Stimulated activated CD8-positive, alpha-beta memory T cell treated with anti-CD3 and anti-CD28 coated beads, Interleukin-7, amount 100 ng/mL, for 48 hours (primary cell): ENCODE data around the gene LDLRAD3.

Experiments used
- DNase-seq, 2 donors: peaks; one replicate each; pipeline ENCODE4 v3.0.0-alpha.2; 2020; ENCODE audit warnings: low read depth in 1 of 2; ENCODE audit errors: extremely low read depth in 1 of 2

The LDLRAD3 gene

DNA sequence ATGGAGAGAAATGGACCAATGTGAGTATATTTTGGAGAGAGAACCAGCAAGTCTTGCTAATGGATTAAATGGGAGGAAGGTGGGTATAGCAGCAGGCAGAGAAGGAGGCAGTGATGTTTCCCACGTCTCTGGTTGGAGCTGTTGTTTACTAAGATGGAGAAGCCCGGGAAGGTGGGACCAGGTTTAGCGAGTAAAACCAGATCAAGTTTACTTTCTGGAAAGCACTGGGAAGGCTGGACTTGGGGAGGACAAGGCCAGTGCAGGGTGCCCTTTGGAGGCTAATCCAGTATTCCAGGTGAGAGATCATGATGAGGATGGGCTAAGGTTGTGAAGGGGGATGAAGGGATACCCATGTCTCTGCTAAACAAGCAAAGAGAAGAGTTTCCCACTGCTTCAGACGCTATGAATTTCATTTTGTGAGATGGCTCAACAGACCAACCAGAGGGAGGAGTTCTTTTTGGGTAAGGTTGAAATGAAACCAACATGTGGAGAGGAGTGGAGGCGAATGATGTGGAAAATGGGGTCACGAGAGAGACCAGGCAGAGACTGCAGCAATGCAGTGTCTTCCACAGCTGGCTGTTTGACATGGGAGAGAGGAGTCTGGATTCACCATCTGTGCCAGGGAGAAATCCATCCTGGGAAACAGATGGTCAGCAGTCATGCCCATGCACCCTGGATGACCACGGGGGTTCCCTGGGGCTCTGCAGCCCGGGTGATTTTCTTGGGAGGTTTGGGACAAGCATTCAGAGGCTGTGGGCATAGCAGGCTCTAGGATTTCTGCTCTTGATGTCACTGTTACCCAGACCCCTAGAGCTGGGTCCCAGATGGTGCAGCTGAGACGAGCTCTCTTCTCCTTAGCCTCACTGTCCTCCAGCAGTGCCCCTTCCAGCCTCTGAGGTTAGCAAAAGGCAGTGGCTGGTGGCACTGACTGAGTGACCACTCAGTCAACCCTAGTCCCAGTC is 320.4 kb downstream of the LDLRAD3 start:
- DNase-seq: no peak

DNA sequence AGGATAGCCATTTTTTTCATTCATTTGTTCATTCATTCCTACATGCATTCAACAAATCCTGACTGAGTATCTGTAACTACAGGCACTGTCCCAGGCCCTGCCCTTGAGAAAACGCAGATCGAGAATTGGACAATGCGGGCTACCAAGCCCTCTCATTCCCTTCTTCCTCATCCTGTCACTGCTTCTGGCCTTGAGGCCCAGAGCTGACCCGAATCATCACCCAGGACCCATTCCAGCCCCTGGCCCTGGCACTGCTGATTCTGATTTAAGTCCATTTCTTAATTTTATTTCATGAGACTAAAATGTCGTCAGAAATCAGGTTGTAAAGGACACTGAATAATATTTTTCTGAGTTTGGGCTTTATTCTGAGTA is 321.1 kb downstream of the LDLRAD3 start:
- no peak for DNase-seq

DNA sequence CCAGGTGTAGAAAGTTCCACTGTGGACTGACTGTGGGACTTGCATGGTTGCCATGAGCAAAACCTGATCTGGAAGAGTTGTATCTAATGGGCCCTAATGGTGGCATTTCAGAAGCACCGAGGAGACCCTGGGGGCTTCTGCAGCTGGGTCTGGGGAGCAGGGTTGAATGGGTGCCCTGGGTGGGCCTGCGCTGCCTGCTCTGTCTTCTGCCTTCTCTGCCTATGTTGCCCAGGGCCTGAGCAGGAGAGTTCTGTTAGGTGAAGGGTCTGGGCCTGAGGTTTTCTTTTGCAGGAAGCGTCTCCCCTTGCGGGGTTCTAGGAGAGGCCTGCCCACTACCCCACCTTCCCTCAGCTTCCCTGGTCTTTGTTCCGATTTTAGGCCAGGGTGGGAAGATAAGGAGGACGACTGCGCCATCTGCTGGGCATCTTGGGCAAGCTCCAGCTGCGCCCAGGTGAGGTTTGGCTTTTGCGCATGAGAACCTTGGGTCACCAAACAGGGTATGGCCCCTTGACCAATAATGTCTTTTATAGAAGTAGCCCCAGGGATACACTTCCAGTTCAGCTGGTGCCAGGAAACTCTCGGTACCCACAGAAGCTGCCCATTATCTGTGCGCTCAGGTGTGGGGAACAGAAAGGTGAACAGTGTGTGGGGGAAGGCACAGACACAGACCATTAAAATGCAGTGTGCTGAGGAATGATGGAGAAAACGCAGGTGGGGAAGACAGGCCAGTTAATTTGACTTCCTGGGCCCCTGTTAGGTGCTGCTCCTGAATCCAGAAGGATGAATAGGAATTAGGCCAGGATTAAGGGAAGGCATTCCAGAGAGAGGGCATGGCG is 322.1 kb downstream of the LDLRAD3 start:
- peak; percentile 17 to 22 for DNase-seq

DNA sequence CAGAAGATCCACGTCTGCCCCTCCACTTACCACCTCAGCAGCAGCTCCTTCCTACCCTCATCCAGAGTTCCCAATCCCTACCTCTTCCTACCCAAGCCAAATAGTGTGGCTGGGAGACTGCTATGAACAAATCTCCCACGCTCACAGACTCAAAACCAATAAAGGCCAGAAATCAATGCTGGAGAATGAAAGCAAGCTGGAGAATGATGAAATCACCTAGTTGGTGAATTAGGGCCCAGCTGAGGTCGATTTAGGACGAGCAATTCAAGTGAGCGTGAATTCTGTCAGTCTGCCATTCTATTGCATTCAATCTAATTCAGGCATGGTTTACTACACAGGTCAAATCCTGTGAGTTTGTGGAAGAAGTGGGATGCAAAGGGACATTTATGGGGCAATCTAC is 322.9 kb downstream of the LDLRAD3 start:
- no peak for DNase-seq

DNA sequence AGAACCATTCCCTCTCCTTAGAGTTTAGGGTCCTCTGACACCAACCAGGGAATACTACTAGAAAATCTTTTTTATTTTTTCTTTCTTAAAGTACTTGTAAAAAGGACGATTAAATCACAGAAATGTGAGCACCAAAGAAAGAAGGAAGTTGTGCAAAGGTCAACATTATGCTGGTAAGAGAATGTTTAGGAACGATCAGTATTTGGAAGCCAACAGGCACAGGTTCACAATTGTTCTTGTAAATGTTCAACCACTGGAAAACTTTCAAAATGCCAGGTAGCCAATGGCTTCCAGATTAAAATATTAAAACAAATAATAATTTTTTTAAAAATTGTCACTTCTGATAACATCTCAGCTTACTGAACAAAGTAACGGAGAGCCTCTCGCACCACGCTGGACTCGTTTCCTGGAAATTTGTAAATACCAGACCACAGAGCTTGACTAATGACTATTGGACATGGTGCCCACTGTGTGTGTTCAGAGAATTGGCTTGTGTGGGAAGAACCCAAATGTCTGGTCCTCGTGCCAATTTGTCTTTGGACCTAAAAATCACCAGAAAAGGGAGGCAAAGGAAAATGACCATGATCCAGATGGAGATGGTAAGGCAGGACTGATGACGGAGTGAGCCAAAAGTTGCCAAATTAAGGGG is 324.6 kb downstream of the LDLRAD3 start:
- DNase-seq: no peak

DNA sequence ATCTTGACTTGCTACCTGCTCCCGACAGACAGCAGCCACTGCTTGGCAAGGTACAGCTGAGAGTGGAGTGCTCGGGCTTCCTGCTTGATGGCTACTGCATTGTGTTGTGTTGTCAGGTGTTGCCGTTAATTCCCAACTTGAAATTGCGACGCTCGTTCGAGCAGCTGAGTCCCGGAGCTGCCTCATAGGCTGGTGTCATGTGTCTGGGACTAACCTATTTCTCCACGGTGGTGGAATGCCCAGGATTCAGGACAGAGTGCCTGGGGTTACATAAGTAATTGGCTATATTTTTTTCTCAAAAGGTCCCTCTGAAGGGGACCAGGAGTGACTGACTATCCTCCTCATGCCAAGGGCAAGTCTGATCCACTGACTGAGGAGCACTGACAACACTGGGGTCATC is 326.8 kb downstream of the LDLRAD3 start:
- no peak for DNase-seq

DNA sequence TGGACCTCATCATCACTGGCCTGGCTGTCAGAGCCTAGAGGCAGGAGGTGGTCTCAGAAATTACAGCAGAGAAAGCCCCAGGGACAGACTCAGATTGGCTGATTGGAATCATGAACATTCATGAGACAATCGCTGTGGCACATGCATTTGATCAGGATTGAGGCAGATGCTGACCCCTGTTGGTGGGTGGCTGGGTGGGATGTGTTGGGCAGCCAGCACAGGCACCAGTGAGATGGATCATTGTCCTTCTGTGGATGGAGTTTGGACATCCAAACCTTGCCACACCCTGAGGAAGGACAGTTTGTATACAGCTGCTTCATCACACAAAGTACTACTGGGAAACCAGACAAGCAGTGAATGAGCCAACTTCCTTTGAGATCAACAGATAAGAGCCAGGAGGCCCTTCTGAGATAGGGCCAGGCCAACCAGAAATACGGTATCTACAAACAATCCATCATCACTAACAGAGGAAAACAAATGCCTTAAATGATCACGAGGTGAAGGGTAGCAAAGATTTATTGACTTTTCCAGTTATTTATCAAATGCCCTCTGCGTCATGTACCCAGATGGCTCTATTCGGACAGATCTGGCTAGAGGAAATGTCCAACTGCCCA is 328.0 kb downstream of the LDLRAD3 start:
- no peak for DNase-seq

DNA sequence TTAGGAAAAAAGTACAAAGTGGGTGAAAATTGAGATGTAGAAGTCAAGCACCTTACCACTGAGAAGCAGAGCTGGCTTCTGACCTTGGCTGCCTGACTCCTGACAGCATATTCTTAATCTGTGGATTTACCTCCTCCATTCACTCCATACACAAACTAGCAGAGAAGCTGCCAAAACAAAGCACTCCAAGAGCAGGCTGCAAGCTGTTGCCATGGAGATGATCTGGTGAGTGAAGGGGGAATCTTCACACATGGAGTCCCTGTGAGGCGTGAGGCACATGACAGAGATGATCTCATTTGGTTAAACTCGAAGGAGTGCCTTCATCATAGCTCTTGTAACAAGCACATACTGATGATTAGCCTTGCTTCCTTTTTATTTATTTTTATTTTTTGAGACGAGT is 329.2 kb downstream of the LDLRAD3 start:
- no peak for DNase-seq

DNA sequence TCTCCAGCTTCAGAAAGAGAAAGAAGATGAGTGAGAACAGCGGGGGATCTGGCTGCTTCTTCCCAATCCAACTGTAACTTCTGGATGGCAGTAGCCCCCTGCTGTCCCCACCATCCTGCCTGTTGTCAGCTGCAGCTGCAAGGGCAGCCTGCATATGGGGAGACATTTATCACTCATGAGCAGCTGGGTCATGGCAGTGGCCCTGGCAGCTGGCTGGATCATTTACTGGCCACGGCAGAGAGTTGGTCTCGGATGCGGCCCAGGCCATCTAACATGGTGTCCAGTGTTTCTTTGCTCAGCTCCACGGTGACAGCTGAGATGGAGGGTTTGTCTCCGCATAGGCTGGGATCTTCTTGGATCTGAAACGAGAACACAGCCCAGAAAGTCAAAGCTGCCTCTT is 330.6 kb downstream of the LDLRAD3 start:
- DNase-seq: no peak

DNA sequence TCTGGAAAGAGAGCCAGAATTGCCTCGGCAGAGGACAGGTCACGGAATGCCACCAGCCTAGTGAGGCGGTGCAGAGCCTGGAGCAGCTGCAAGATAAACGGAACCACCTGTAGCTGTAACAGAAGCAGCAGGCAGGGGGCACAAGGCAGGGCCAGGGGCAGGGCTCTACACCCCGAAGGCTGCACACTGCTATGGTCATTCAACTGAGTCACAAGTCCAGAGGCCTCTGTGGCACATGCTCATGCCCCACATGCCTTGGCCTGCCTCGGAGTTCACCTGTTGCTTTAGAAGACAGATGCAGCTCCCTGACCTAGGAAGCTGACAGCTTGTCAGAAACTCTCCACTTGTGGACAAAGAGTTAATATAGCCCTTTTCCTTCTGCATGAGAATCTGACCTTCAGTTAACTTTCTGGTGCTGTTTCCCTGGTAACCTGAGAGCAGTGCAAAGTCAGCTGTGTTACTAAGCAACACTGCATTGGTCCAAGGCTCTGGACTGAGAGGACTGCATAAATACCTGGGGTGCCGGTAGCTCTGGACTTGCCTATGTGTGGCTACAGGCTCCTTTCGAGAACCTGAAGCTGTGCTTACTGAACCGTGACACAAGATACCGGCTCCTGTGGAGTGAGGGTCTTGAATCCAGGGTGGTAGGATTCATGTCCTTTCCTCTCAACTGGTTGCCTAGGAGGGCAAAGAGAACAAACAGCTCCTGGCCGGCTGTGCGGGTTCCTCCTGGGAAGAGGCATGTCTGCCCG is 334.8 kb downstream of the LDLRAD3 start:
- no peak for DNase-seq

DNA sequence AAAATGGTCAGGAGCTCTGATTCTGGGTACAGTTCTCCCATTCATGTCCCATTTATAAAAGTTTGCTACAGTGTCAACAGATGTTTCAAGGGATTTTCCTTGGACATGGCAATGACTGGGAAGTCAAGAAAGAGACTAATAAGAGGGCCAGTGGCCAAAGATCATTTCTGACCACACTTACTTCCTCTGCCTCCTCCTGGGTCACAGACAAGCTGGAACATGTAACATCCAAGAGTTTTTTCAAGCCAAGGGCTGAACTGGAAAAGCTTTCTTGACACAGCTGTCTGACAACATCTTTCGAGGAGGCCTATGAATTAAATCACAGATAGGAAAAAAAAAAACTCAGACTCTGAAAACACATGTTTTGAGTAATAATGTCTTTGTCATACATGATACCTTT is 336.7 kb downstream of the LDLRAD3 start:
- DNase-seq: no peak
